HepG2 (cell line): Measurements from ENCODE around the gene CLDN15.

Experiments used
- CBFB ChIP-seq: sonication (generic); formaldehyde crosslinking; IDR thresholded peaks from 2 replicates; pipeline ENCODE4 v1.4.0; 2020; ENCODE audit warnings: missing genetic modification reagents
- CBX5 ChIP-seq: sonication (generic); formaldehyde crosslinking; IDR thresholded peaks from 2 replicates; pipeline ENCODE4 v1.4.0; 2020; ENCODE audit warnings: missing genetic modification reagents, borderline replicate concordance
- GTF2F1 ChIP-seq: fragments of 150-350 bp; IDR thresholded peaks from 2 replicates; pipeline ENCODE4 v1.6.1; 2014; ENCODE audit warnings: low read length
- JUND ChIP-seq: sonication (generic); formaldehyde crosslinking; IDR thresholded peaks from 2 replicates; pipeline ENCODE4 v1.8.0; 2022; ENCODE audit warnings: mild to moderate bottlenecking, missing genetic modification reagents
- KAT7 ChIP-seq: IDR thresholded peaks from 2 replicates; pipeline ENCODE4 v1.6.1; 2018; ENCODE audit warnings: borderline replicate concordance, missing compliant biosample characterization
- POLR2AphosphoS2 ChIP-seq: IDR thresholded peaks from 2 replicates; pipeline ENCODE4 v1.6.1; 2011; ENCODE audit warnings: low read depth, low read length, improper control_type of control experiment
- XBP1 ChIP-seq: sonication (generic); formaldehyde crosslinking; IDR thresholded peaks from 2 replicates; pipeline ENCODE4 v1.5.0; 2020; ENCODE audit warnings: missing genetic modification reagents
- ZNF34 ChIP-seq: sonication (generic); formaldehyde crosslinking; IDR thresholded peaks from 2 replicates; pipeline ENCODE4 v1.4.0; 2020; ENCODE audit warnings: mild to moderate bottlenecking, missing genetic modification reagents, borderline replicate concordance
- TF ChIP-seq, protein P1 (sequence below): sonication (generic); formaldehyde crosslinking; IDR thresholded peaks from 2 replicates; pipeline ENCODE4 v1.4.0; 2020; ENCODE audit warnings: missing genetic modification reagents
- TF ChIP-seq, protein P2 (sequence below), 2 experiments: IDR thresholded peaks; 2 replicates each; pipeline ENCODE4 v1.6.1; 2011 to 2012; ENCODE audit warnings: low read length in 2 of 2, borderline replicate concordance in 1 of 2, low read depth in 1 of 2, mild to moderate bottlenecking in 1 of 2, moderate library complexity in 1 of 2
- TF ChIP-seq, protein P3 (sequence below): sonication (generic); formaldehyde crosslinking; IDR thresholded peaks from 2 replicates; pipeline ENCODE4 v1.5.1; 2020; ENCODE audit warnings: missing genetic modification reagents, mild to moderate bottlenecking, borderline replicate concordance

DNA sequence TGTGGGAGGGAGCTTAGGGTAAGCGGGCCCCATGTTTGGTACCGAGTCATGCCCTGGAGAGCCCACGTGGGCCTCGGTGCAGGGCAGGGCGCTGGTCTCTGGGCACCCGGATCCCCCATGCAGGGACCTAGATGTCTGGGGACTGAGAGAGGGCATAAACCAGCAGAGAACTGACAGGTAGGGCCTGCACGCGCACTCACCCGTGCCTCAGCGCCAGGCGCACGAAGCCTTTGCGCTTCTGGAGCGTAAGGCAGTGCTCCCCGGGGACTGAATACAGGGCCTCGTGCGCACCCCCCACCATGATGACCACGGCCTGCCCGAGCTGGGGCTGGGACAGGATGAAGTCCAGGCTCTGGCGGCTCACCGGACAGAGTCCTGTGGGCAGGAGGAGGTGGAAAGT is 39.6 kb downstream of the CLDN15 start:
- TF ChIP-seq JUND (CRISPR knock-in tag) (no peak), POLR2AphosphoS2 (no peak), CBFB (CRISPR knock-in tag) (no peak), GTF2F1 (no peak), XBP1 (CRISPR knock-in tag) (no peak), ZNF34 (CRISPR knock-in tag) (no peak), KAT7 (CRISPR knock-in tag) (no peak), CBX5 (CRISPR knock-in tag) (no peak)
- TF ChIP-seq, protein P1, sequence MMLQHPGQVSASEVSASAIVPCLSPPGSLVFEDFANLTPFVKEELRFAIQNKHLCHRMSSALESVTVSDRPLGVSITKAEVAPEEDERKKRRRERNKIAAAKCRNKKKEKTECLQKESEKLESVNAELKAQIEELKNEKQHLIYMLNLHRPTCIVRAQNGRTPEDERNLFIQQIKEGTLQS (CRISPR knock-in tag): no peak
- TF ChIP-seq, protein P2, sequence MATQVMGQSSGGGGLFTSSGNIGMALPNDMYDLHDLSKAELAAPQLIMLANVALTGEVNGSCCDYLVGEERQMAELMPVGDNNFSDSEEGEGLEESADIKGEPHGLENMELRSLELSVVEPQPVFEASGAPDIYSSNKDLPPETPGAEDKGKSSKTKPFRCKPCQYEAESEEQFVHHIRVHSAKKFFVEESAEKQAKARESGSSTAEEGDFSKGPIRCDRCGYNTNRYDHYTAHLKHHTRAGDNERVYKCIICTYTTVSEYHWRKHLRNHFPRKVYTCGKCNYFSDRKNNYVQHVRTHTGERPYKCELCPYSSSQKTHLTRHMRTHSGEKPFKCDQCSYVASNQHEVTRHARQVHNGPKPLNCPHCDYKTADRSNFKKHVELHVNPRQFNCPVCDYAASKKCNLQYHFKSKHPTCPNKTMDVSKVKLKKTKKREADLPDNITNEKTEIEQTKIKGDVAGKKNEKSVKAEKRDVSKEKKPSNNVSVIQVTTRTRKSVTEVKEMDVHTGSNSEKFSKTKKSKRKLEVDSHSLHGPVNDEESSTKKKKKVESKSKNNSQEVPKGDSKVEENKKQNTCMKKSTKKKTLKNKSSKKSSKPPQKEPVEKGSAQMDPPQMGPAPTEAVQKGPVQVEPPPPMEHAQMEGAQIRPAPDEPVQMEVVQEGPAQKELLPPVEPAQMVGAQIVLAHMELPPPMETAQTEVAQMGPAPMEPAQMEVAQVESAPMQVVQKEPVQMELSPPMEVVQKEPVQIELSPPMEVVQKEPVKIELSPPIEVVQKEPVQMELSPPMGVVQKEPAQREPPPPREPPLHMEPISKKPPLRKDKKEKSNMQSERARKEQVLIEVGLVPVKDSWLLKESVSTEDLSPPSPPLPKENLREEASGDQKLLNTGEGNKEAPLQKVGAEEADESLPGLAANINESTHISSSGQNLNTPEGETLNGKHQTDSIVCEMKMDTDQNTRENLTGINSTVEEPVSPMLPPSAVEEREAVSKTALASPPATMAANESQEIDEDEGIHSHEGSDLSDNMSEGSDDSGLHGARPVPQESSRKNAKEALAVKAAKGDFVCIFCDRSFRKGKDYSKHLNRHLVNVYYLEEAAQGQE (IDR thresholded peaks at IDR 0.05; ENCODE audit: borderline replicate concordance in 1 of 2, low read depth in 1 of 2, low read length in 2 of 2): no peak
- TF ChIP-seq, protein P3, sequence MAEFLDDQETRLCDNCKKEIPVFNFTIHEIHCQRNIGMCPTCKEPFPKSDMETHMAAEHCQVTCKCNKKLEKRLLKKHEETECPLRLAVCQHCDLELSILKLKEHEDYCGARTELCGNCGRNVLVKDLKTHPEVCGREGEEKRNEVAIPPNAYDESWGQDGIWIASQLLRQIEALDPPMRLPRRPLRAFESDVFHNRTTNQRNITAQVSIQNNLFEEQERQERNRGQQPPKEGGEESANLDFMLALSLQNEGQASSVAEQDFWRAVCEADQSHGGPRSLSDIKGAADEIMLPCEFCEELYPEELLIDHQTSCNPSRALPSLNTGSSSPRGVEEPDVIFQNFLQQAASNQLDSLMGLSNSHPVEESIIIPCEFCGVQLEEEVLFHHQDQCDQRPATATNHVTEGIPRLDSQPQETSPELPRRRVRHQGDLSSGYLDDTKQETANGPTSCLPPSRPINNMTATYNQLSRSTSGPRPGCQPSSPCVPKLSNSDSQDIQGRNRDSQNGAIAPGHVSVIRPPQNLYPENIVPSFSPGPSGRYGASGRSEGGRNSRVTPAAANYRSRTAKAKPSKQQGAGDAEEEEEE (CRISPR knock-in tag): no peak
